Testis (tissue), 3 donors: Measurements from ENCODE around the gene FBXO17. TPM values are rescaled to one million over a fixed set of nuclear protein-coding genes. Genes with fewer than 3 reads are reported as not detected.

Experiments
- DNase-seq: peaks from one replicate; pipeline ENCODE4 v3.0.0-alpha.2; 2019
- H3K27ac ChIP-seq, 2 donors: fragments of 200-600 bp; sonication (generic); one replicate each; pipeline ENCODE4 v1.5.1; 2019
- H3K27me3 ChIP-seq: fragments of 200-600 bp; sonication (generic); one replicate; pipeline ENCODE4 v1.5.1; 2019
- H3K36me3 ChIP-seq: fragments of 200-600 bp; sonication (generic); one replicate; pipeline ENCODE4 v1.5.1; 2017; ENCODE audit warnings: low read depth; ENCODE audit errors: missing control alignments
- H3K4me1 ChIP-seq: fragments of 200-600 bp; sonication (generic); one replicate; pipeline ENCODE4 v1.5.1; 2019
- H3K4me3 ChIP-seq, 2 donors: fragments of 200-600 bp; sonication (generic); one replicate each; pipeline ENCODE4 v1.5.1; 2017 to 2019
- H3K9me3 ChIP-seq: fragments of 200-600 bp; sonication (generic); one replicate; pipeline ENCODE4 v1.5.1; 2017
- CTCF ChIP-seq, 3 experiments: fragments of 450-650 bp in 2 of 3; fragments of 200-600 bp in 1 of 3; sonication (generic) in 1 of 3; IDR thresholded peaks; one replicate each; pipeline ENCODE4 v1.5.1; 2016 to 2019; ENCODE audit warnings: antibody characterized with exemption in 3 of 3, mild to moderate bottlenecking in 2 of 3, moderate library complexity in 1 of 3
- POLR2A ChIP-seq: fragments of 450-650 bp; IDR thresholded peaks from one replicate; pipeline ENCODE4 v1.6.1; 2017; ENCODE audit warnings: antibody characterized with exemption, mild to moderate bottlenecking, moderate library complexity
- WGBS, 2 donors: methylation state at CpG; one replicate each; pipeline ENCODE4 v1.1.5; 2018; 5-methylcytosine and 5-hydroxymethylcytosine counted together
- intact Hi-C: fragments of 100-400 bp; cut with DNase I; formaldehyde crosslinking; loops from one replicate; pipeline ENCODE4 v1.15.1; 2023; ENCODE audit warnings: low total_unique reads
- polyA plus RNA-seq: library from polyadenylated mRNA; stranded (reverse); fragments of 350-450 nt; fragmentation: Illumina TruSeq; extraction: RNeasy Lipid Tissue Mini Kit (QIAGEN cat#74804); gene quantifications from one replicate; pipeline ENCODE4 v1.2.3, GENCODE V29; 2014; ENCODE audit warnings: low read depth, low replicate concordance; ENCODE audit not compliant: insufficient read depth
- total RNA-seq, 2 donors: library from RNA; depleted of rRNA; stranded (reverse); fragments of >200 nt; gene quantifications; one replicate each; pipeline ENCODE4 v1.2.3, GENCODE V29; 2016

The FBXO17 gene
- total and polyA plus RNA-seq, 3 donors from 2014 or later = 10.3 to 14.2 (median 11.8) TPM

- TF ChIP-seq CTCF (IDR thresholded peaks at IDR 0.05) (no peak), POLR2A (no peak)
- WGBS, 2 donors = 85 to 91% methylated on average over 39 to 44 of the region's 44 CpGs
- intact Hi-C loops = no loop called here
Observed at GRCh38 chr19:38915329-38916321, 59.9 kb downstream of the FBXO17 start.

DNA sequence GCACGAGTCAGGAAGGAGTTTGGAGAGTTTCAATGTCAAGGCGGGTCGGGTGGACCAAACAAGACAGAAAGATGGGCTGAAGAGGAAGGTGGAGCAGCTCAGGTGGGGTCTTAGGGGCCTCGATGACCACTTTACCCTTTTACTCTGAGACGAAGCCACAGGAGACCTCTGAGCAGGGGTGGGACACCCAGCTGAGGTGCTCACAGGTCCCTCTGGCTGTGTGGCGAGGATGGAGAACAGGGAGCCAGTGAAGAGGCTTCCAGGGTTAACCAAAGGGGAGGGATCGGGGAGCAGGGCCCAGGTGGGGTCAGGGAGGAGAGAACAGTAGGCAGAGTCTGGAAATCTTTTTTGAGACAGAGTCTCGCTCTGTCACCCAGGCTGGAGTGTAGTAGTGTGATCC, 61.6 kb downstream of the FBXO17 start:
- no peak overlapping the region for H3K27ac ChIP-seq
- TF ChIP-seq POLR2A (no peak), CTCF (IDR thresholded peaks at IDR 0.05) (no peak)
- H3K27me3 ChIP-seq = no peaks in the 10 kb centered on the region
- WGBS, 2 donors = 91 to 97% methylated on average over 8 of the region's 8 CpGs
- no peaks in the 10 kb centered on the region for H3K9me3 ChIP-seq
- no peak for DNase-seq
- H3K4me3 ChIP-seq = no peak overlapping the region
- intact Hi-C loops = no loop called here
- no peaks in the 10 kb centered on the region for H3K4me1 ChIP-seq
- no peaks in the 10 kb centered on the region for H3K36me3 ChIP-seq

More at GRCh38 chr19:38915329-38916321, 59.9 kb downstream of the FBXO17 start:
- Histone ChIP-seq H3K9me3 (no peaks in the 10 kb centered on the region), H3K27me3 (no peaks in the 10 kb centered on the region), H3K4me3 (no peak overlapping the region), H3K36me3 (no peaks in the 10 kb centered on the region), H3K4me1 (no peaks in the 10 kb centered on the region), H3K27ac (no peak overlapping the region)
- no peak for DNase-seq

- H3K4me3 ChIP-seq = no peak overlapping the region
- no peak overlapping the region for H3K27ac ChIP-seq
- TF ChIP-seq CTCF (IDR thresholded peaks at IDR 0.05) = no peak
- TF ChIP-seq POLR2A = no peak
- intact Hi-C loops = no loop called here
- H3K27me3 ChIP-seq = no peaks in the 10 kb centered on the region
- no peak for DNase-seq
- 70 to 81% methylated on average over 9 to 12 of the region's 12 CpGs for WGBS, 2 donors
- no peaks in the 10 kb centered on the region for H3K36me3 ChIP-seq
- no peaks in the 10 kb centered on the region for H3K4me1 ChIP-seq
- no peaks in the 10 kb centered on the region for H3K9me3 ChIP-seq
Observed at GRCh38 chr19:38912600-38913514, 62.7 kb downstream of the FBXO17 start.

GRCh38 chr19:38911388-38912001, 64.0 kb downstream of the FBXO17 start:
- 71 to 80% methylated on average over 8 to 16 of the region's 16 CpGs for WGBS, 2 donors
- no peak overlapping the region for H3K27ac ChIP-seq
- intact Hi-C loops = no loop called here
- H3K9me3 ChIP-seq = no peaks in the 10 kb centered on the region
- H3K4me3 ChIP-seq = no peak overlapping the region
- no peak for DNase-seq
- TF ChIP-seq POLR2A = no peak
- no peak for TF ChIP-seq CTCF (IDR thresholded peaks at IDR 0.05)
- H3K36me3 ChIP-seq = no peaks in the 10 kb centered on the region
- H3K27me3 ChIP-seq = no peaks in the 10 kb centered on the region
- no peaks in the 10 kb centered on the region for H3K4me1 ChIP-seq
